Colonic mucosa (tissue), 4 donors: ENCODE results near the gene NUP42. TPM values are rescaled to one million over a fixed set of nuclear protein-coding genes. Genes with fewer than 3 reads are reported as not detected.

Experiments used
- DNase-seq: peaks from one replicate; pipeline ENCODE4 v3.0.0-alpha.2; 2020
- H3K27ac ChIP-seq: fragments of 200-600 bp; one replicate; pipeline ENCODE4 v1.8.0; 2021
- H3K27me3 ChIP-seq: fragments of 200-600 bp; one replicate; pipeline ENCODE4 v1.8.0; 2021
- H3K36me3 ChIP-seq: fragments of 200-600 bp; one replicate; pipeline ENCODE4 v1.8.0; 2021
- H3K4me1 ChIP-seq: fragments of 200-600 bp; one replicate; pipeline ENCODE4 v1.8.0; 2021; ENCODE audit warnings: mild to moderate bottlenecking
- H3K4me3 ChIP-seq: fragments of 200-600 bp; one replicate; pipeline ENCODE4 v1.8.0; 2021
- H3K9ac ChIP-seq, 2 donors: one replicate each; pipeline ENCODE4 v1.7.0; 2013; ENCODE audit warnings: control low read depth in 2 of 2, low read depth in 2 of 2, low read length in 2 of 2
- H3K9me3 ChIP-seq: fragments of 200-600 bp; one replicate; pipeline ENCODE4 v1.8.0; 2021
- CTCF ChIP-seq: fragments of 200-600 bp; IDR thresholded peaks from one replicate; pipeline ENCODE4 v1.8.0; 2022; ENCODE audit warnings: antibody characterized with exemption, mild to moderate bottlenecking
- intact Hi-C: fragments of 100-400 bp; cut with DNase I; formaldehyde crosslinking; loops from one replicate; pipeline ENCODE4 v1.14.1; 2022
- total RNA-seq, 2 donors: library from RNA; stranded (reverse); fragmentation: NEBNext Ultra II Directional in 1 of 2; extraction: Animal tissue kit (Norgen Biotek cat#: 25700) in 1 of 2; gene quantifications; one replicate each; pipeline ENCODE4 v1.2.1, GENCODE V29; 2021
- donor health status: healthy.
- donor health status: DM: no; HTN: no; CAD: no.
- donor health status: DM: no; HTN: no; CAD: no.

The NUP42 gene
- total RNA-seq, 2 donors from 2014 or later, result 23.4 to 30.5 TPM

- H3K4me1 ChIP-seq, result no peaks in the 10 kb centered on the region
- DNase-seq, result no peak
- H3K27me3 ChIP-seq, result peaks cover 4% of the 10 kb centered on the region
- no peak overlapping the region for H3K4me3 ChIP-seq
- no peak for TF ChIP-seq CTCF
- H3K9ac ChIP-seq, result no peak overlapping the region
- H3K9me3 ChIP-seq, result no peaks in the 10 kb centered on the region
- no peaks in the 10 kb centered on the region for H3K36me3 ChIP-seq
- intact Hi-C loops, result no loop called here
- no peak overlapping the region for H3K27ac ChIP-seq
These were observed 60.5 kb downstream of the NUP42 start for GRCh38 chr7:23242321-23242720.

- intact Hi-C loops, result no loop called here
- H3K9ac ChIP-seq, result no peak overlapping the region
These were observed 61.1 kb downstream of the NUP42 start for GRCh38 chr7:23242935-23243334.

GRCh38 chr7:23246555-23246954 is 64.7 kb downstream of the NUP42 start, which contains the start of gene GPNMB:
GPNMB (plus strand) TSS chr7:23246775; CDS start chr7:23246858, 83 bp downstream.
- DNase-seq, result peak; percentile 32
- intact Hi-C loops, result no loop called here
- TF ChIP-seq CTCF, result no peak
- Histone ChIP-seq H3K27me3 (peaks cover 19% of the 10 kb centered on the region), H3K27ac (peak within 1 kb of the TSS; percentile 36), H3K9me3 (no peaks in the 10 kb centered on the region), H3K4me3 (peak within 1 kb of the TSS; percentile 22), H3K4me1 (no peaks in the 10 kb centered on the region), H3K9ac (peak within 1 kb of the TSS in 1 of 2 donors; percentile 27), H3K36me3 (no peaks in the 10 kb centered on the region)

More at GRCh38 chr7:23242935-23243334, 61.1 kb downstream of the NUP42 start:
- Histone ChIP-seq H3K4me3 (no peak overlapping the region), H3K27me3 (peaks cover 10% of the 10 kb centered on the region), H3K4me1 (no peaks in the 10 kb centered on the region), H3K9me3 (no peaks in the 10 kb centered on the region), H3K27ac (no peak overlapping the region), H3K36me3 (no peaks in the 10 kb centered on the region)
- no peak for TF ChIP-seq CTCF
- no peak for DNase-seq

- no peaks in the 10 kb centered on the region for H3K36me3 ChIP-seq
- H3K4me3 ChIP-seq, result no peak overlapping the region
- intact Hi-C loops, result no loop called here
These were observed 65.3 kb downstream of the NUP42 start for GRCh38 chr7:23247046-23247602.

GRCh38 chr7:23247603-23248335 is 65.9 kb downstream of the NUP42 start:
- intact Hi-C loops, result no loop called here
- H3K27ac ChIP-seq, result peak overlapping the region; percentile 36
- H3K27me3 ChIP-seq, result peaks cover 19% of the 10 kb centered on the region
- H3K9me3 ChIP-seq, result no peaks in the 10 kb centered on the region
- peak overlapping the region; percentile 22 for H3K4me3 ChIP-seq
- no peaks in the 10 kb centered on the region for H3K36me3 ChIP-seq
- DNase-seq, result peak; percentile 21
- H3K9ac ChIP-seq, result peak overlapping the region in 1 of 2 donors; percentile 27
- no peaks in the 10 kb centered on the region for H3K4me1 ChIP-seq
- TF ChIP-seq CTCF, result no peak

More at GRCh38 chr7:23247046-23247602, 65.3 kb downstream of the NUP42 start:
- peak overlapping the region; percentile 36 for H3K27ac ChIP-seq
- H3K9ac ChIP-seq, result peak overlapping the region in 1 of 2 donors; percentile 27
- peaks cover 19% of the 10 kb centered on the region for H3K27me3 ChIP-seq
- no peak for TF ChIP-seq CTCF
- no peaks in the 10 kb centered on the region for H3K4me1 ChIP-seq
- no peak for DNase-seq
- no peaks in the 10 kb centered on the region for H3K9me3 ChIP-seq
